SW480 (cell line): ENCODE measurements around the gene AMPD3.

Experiments used
- DNase-seq: peaks from one replicate; pipeline ENCODE4 v3.0.0-alpha.2; 2016; ENCODE audit warnings: low spot score

AMPD3 gene

GRCh38 chr11:10438458-10438857, 16.6 kb upstream of the AMPD3 start:
- DNase-seq = no peak

DNA sequence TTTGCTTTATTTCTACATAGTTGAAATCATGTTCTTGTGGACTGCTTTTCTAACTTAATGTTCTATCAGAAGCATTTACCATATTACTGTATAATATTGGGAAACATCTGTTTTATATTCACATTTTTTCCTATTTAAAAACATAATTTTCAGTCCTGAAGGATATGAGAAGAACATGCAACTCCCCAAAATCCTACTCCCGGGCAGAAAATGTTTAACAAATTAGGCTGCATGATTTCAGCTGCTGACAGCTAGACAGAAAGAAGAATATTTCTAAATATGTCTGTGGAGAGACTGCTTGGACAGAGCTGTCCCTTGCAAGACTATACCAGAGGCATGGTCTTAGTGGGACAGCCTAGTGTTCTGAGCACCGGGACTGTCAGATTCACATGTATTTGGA, 15.7 kb upstream of the AMPD3 start:
- no peak for DNase-seq

DNA sequence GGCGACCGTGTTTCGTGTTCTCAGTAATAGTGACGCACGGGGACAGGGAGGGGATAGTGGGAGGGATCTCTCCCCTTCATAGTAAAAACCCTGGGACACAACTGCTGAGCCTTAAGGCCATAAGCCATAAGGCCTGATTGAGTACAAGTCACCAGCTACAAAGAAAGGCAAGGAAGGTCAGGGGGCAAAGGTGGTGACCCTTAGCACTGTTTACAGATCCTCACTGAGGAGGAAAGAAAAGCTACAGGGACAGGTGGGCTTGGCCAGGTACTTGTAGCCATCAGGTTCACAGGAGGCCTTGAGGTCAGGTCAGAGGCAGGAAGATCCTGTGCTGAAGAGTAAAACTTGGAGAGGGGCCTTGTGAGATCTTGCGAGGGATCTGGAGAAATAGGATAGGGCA, 15.1 kb upstream of the AMPD3 start:
- no peak for DNase-seq

- no peak for DNase-seq
Measured at GRCh38 chr11:10440401-10440800, 14.7 kb upstream of the AMPD3 start.

DNA sequence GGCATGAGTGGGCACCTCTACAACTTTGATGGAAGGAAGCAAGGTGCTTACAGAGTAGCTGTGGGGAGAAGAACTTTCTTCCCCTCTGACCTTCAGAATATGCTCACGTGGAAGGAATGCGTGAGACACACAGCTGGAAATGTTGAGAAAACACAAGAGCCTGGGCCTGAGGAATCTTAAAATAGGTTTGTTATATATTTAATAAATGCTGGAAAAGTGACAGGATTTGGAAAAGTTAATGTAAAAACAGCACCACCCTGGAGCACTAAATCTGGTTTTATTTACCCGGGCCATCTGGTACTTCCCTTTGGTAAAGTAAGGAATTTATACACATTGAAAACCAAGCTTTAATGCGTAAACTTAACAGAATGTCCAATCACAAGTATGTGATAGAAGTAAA, 14.0 kb upstream of the AMPD3 start:
- no peak for DNase-seq

DNA sequence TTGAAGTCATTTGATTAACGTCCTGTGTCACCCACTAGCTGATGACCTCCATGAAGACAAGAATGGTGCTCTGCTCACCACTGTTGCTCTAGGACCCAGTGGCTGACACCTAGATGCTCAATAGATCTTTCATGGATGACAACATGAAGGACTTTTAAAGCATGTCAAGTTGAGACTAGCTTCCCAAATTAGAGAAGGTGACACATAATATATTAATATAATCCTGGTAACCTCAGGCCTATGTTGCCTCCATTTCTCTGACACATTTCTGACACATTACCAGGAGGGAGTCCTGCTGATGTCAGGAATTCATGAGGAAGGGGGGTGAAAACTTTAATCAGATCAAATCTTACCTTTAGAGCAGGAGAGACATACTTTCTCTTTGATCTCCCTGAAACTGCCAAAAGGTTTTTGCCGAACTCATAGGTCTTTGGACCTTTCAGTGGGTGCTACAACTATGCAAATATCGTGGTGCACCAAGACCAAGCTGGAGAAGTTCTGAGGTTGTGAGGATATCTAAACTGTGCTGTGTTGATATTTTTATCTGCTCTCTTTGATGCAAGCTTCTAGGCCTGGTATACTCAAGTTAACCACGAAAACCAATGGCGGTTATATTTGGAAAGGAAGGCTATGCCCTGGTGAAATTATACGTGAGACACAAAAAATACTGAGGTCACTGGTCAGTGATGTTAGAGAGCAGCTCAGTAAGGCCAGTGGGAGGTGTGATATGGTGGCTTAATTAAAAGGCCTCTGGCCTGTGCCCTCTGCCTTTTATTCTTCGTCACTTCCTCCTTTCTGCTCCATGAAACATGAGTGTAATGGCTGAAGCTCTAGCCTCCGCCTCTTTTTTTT, 13.2 kb upstream of the AMPD3 start:
- peak; percentile 21 for DNase-seq

GRCh38 chr11:10443152-10443551, 11.9 kb upstream of the AMPD3 start:
- DNase-seq = no peak

GRCh38 chr11:10443721-10444235, 11.3 kb upstream of the AMPD3 start:
- no peak for DNase-seq

GRCh38 chr11:10444725-10445315, 10.2 kb upstream of the AMPD3 start:
- DNase-seq = no peak

DNA sequence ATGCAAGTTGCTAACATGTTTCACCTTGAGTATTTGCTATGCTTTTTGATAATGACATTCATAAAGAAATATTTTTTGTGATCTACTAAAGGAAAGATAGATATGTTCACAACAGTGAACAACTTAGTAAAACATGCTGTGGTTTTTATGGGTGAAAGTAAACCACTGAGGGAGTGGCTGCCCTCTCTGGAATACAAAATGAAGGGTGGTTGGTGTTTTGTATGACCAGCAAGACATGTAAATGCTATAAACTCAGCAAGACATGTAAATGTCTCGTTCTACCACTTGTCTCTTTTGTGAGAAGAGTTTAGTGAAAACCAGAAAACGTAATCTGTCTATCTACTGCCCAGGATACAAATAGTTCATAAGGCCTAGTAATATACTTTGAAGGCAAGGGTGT, 7.6 kb upstream of the AMPD3 start:
- no peak for DNase-seq

- peak; percentile 87 for DNase-seq
Measured at GRCh38 chr11:10450462-10451425, 4.3 kb upstream of the AMPD3 start.

- DNase-seq = no peak
Measured at GRCh38 chr11:10451426-10452116, 3.5 kb upstream of the AMPD3 start.

- DNase-seq = no peak
Measured at GRCh38 chr11:10452211-10452767, 2.8 kb upstream of the AMPD3 start.

DNA sequence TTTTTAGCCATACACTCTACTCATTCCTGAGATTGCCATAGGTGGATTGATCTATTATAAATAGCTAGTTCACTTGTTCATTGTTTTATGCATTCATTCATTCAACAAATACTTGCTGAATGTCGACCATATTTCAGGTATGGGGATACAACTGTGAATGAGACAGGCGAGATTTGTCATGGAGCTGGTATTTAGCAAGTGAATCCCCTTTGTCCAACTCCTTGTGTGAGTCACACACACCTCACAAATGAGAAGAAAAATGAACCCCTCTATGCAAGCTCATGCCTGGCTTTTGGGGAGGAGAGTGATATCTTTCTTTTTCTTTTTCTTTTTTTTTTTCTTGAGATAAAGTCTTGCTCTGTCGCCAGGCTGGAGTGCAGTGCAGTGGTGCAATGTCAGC, 1.8 kb upstream of the AMPD3 start:
- no peak for DNase-seq

DNA sequence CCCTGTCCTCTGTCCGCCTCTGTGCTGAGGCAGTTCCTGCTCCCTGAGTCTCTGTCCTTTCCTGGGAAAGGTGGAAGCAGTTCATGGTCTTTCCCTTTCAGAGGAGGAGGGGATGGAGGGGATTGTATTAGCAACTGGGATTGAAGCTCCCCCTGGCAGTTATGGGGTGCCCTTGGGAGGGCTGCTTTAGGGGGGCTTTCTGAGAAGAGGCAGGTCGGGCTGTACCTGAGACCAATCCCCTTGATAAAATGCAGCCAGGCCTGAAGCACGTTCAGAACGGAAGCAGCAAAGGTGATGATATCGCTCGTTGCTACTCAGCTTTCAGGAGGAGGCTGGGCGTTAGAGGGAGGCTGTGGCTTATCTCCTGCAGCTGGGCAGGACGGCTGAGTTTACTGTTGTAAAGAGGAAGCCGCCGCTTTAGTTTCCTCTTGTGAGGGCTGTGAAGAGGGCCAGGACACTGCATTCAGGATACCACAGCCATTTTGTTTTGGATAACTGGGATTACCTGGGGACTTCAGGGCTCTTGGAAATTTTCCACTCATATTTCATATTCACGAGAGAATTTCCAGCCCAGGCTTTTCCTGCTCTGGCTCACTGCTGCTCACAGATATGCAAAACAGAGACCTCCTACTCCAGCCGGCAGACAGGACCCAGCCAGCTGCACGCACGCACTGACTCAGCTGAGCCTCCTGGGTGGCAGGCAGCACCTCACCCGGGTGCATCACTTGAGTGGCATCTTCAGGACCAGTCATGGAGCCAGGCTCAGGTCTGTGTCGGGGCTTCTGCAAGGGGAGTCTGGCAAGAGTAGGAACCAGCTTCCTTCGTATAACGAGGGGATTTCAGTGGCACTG, 798 bp downstream of the AMPD3 start:
- DNase-seq = peak; percentile 72

DNA sequence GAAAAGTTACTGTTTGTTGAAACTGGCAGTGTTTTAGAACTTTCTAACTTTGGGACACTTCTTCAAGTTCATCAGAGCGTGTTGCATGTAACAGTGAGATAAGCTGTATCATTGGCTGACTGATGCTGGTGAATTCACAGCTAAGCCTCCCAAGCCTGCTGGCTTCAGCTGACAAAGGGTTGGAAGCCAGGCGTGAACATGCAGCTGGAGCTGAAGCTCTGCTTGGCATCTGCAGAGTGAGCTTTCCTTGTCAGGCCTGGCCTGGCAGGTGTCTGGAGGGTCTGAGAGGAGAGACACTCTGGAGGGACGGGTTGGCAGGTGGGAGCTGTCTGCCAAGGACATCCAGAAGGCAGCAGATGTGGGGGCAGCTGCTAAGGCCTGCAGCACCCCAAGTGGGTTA, 1.5 kb downstream of the AMPD3 start:
- DNase-seq = no peak

- no peak for DNase-seq
Measured at GRCh38 chr11:10457901-10458300, 2.8 kb downstream of the AMPD3 start.

GRCh38 chr11:10459029-10459970, 4.2 kb downstream of the AMPD3 start:
- no peak for DNase-seq

DNA sequence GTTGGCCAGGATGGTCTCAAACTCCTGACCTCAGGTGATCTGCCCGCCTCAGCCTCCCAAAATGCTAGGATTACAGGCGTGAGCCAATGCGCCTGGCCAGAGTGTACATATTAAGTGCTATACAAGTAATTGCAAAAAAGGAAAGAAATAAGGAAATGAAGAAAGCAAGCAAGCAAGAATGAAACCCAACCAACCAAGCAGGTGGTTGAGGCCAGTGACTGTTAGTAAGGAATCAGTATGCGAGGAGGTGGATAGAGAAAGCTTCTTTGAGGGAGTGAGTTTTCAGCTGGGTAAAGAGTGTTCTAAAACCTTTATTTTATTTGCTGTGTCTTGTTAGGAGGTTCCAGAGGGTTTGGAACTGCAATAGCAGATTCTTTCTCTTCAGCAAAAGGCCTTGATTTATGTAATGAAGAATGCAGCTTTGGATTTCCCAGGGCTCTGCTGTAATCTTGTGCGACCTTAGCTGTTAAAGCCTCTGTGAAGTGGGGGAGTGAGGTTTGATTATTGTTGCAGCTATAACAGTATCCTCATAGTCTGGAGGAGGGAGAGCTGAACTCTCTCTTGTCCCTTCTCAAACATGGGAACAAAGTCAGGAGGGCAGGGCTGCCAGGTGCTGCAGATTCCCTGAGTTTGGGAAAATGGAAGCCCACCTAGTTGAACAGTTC, 5.7 kb downstream of the AMPD3 start:
- DNase-seq = no peak
